ENCODE data around the gene GOLGA1.

DNA sequence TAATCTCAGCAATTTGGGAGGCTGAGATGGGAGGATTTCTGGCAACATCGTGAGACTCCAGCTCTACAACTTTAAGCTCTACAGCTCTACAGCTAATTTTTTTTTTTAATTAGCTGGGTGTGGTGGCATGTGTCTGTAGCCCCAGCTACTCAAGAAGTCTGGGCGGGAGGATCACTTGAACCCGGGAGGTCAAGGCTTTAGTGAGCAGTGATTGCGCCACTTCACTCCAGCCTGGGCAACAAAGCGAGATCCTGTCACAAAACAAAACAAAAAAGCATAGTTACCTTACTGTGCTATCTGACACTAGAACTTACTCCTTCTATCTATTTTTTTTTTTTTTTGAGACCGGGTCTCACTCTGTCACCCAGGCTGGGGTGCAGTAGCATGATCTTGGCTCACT is 93.9 kb downstream of the GOLGA1 start:
- TF ChIP-seq, protein P1, sequence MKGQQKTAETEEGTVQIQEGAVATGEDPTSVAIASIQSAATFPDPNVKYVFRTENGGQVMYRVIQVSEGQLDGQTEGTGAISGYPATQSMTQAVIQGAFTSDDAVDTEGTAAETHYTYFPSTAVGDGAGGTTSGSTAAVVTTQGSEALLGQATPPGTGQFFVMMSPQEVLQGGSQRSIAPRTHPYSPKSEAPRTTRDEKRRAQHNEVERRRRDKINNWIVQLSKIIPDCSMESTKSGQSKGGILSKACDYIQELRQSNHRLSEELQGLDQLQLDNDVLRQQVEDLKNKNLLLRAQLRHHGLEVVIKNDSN (CRISPR knock-in tag; IDR thresholded peaks at IDR 0.05): no peak
- TF ChIP-seq JUN (CRISPR knock-in tag; IDR thresholded peaks at IDR 0.05) (no peak), ZBTB21 (CRISPR knock-in tag; IDR thresholded peaks at IDR 0.05; ENCODE audit: borderline replicate concordance) (no peak), TCF7 (CRISPR knock-in tag; IDR thresholded peaks at IDR 0.05; ENCODE audit: low read depth) (no peak)

All from WTC11 (cell line).